SKM-1 treated with dmso at 0.1 percent for 144 hours (cell line): ENCODE results near the gene ZBTB47.

ENCODE experiments used
- DNase-seq: peaks from one replicate; lab custom pipeline; 2025; ENCODE audit not compliant: unreplicated experiment; lab: John Stamatoyannopoulos, UW

Gene ZBTB47

GRCh38 chr3:42664438-42664803 is 10.9 kb downstream of the ZBTB47 start:
- no peak for DNase-seq

GRCh38 chr3:42665050-42665878 is 11.8 kb downstream of the ZBTB47 start:
- DNase-seq: no peak

- no peak for DNase-seq
These were observed 12.5 kb downstream of the ZBTB47 start for GRCh38 chr3:42666022-42666421.

GRCh38 chr3:42666577-42666998 is 13.1 kb downstream of the ZBTB47 start:
- no peak for DNase-seq

GRCh38 chr3:42667096-42667522 is 13.6 kb downstream of the ZBTB47 start:
- DNase-seq: no peak

GRCh38 chr3:42667523-42668412 is 14.3 kb downstream of the ZBTB47 start:
- no peak for DNase-seq

- DNase-seq: no peak
These were observed 14.9 kb downstream of the ZBTB47 start for GRCh38 chr3:42668413-42668760.

- DNase-seq: no peak
These were observed 15.3 kb downstream of the ZBTB47 start for GRCh38 chr3:42668793-42669217.

GRCh38 chr3:42670051-42670576 is 16.6 kb downstream of the ZBTB47 start:
- DNase-seq: no peak

GRCh38 chr3:42670670-42671069 is 17.2 kb downstream of the ZBTB47 start:
- no peak for DNase-seq

- no peak for DNase-seq
These were observed 19.0 kb downstream of the ZBTB47 start for GRCh38 chr3:42672515-42672914.

GRCh38 chr3:42673082-42673481 is 19.6 kb downstream of the ZBTB47 start:
- DNase-seq: no peak

- DNase-seq: no peak
These were observed 20.6 kb downstream of the ZBTB47 start for GRCh38 chr3:42674146-42674545.

- DNase-seq: no peak
These were observed 22.4 kb downstream of the ZBTB47 start for GRCh38 chr3:42675909-42676308.

- DNase-seq: no peak
These were observed 24.9 kb downstream of the ZBTB47 start for GRCh38 chr3:42678447-42678846.

- DNase-seq: no peak
These were observed 26.8 kb downstream of the ZBTB47 start for GRCh38 chr3:42680271-42680670.

GRCh38 chr3:42680806-42681205 is 27.3 kb downstream of the ZBTB47 start:
- DNase-seq: no peak

GRCh38 chr3:42681361-42682038 is 28.0 kb downstream of the ZBTB47 start:
- DNase-seq: no peak

- no peak for DNase-seq
These were observed 29.0 kb downstream of the ZBTB47 start for GRCh38 chr3:42682301-42683070.

GRCh38 chr3:42683875-42684598 is 30.5 kb downstream of the ZBTB47 start:
- DNase-seq: peak; percentile 20
